DND-41 (cell line): ENCODE results near the gene CEP70.

Experiments used
- ATAC-seq: fragments of 200-7000 bp; cut with Tn5 transposase; 3 replicates; pipeline ENCODE4 v1.9.1; 2021; ENCODE audit warnings: low read depth; ENCODE audit not compliant: insufficient read depth
- DNase-seq: peaks from one replicate; pipeline ENCODE4 v3.0.0-alpha.2; 2020
- H2AFZ ChIP-seq: 2 replicates; pipeline ENCODE4 v1.6.0; 2012; ENCODE audit warnings: low read depth, low read length
- H3K27ac ChIP-seq: 2 replicates; pipeline ENCODE4 v1.5.1; 2012; ENCODE audit warnings: low read length, inconsistent platforms
- H3K27me3 ChIP-seq: fragments of 200-600 bp; sonication (generic); 2 replicates; pipeline ENCODE4 v1.6.0; 2012; ENCODE audit warnings: low read length, mild to moderate bottlenecking, inconsistent platforms; ENCODE audit not compliant: insufficient read depth, poor library complexity
- H3K36me3 ChIP-seq: 2 replicates; pipeline ENCODE4 v1.5.1; 2012; ENCODE audit warnings: low read length, inconsistent platforms; ENCODE audit not compliant: insufficient read depth
- H3K4me1 ChIP-seq: 2 replicates; pipeline ENCODE4 v1.5.1; 2012; ENCODE audit warnings: mild to moderate bottlenecking, low read length; ENCODE audit not compliant: insufficient read depth
- H3K4me2 ChIP-seq: 2 replicates; pipeline ENCODE4 v1.6.0; 2012; ENCODE audit warnings: mild to moderate bottlenecking, moderate library complexity, low read length, inconsistent platforms; ENCODE audit not compliant: insufficient read depth
- H3K4me3 ChIP-seq, 2 experiments: fragments of 200-600 bp in 1 of 2; shearing (Covaris generic) in 1 of 2; 2 replicates each; pipeline ENCODE4 v1.5.1; 2012 to 2016; ENCODE audit warnings: inconsistent platforms in 2 of 2, low read length in 2 of 2, mild to moderate bottlenecking in 2 of 2, low read depth in 1 of 2, moderate library complexity in 1 of 2
- H3K79me2 ChIP-seq: 2 replicates; pipeline ENCODE4 v1.6.0; 2012; ENCODE audit warnings: low read length, inconsistent platforms; ENCODE audit not compliant: insufficient read depth
- H3K9ac ChIP-seq: 2 replicates; pipeline ENCODE4 v1.6.0; 2012; ENCODE audit warnings: low read depth, mild to moderate bottlenecking, inconsistent platforms, low read length, moderate library complexity
- H3K9me3 ChIP-seq: 2 replicates; pipeline ENCODE4 v1.5.1; 2012; ENCODE audit warnings: low read length, moderate library complexity, mild to moderate bottlenecking, inconsistent platforms; ENCODE audit not compliant: insufficient read depth, severe bottlenecking
- H4K20me1 ChIP-seq: 2 replicates; pipeline ENCODE4 v1.6.0; 2012; ENCODE audit warnings: low read length; ENCODE audit not compliant: insufficient read depth
- EZH2 ChIP-seq: IDR thresholded peaks from 3 replicates; pipeline ENCODE4 v1.6.1; 2012; ENCODE audit warnings: borderline replicate concordance, low read depth, mild to moderate bottlenecking, moderate library complexity, low read length, inconsistent platforms; ENCODE audit not compliant: severe bottlenecking
- TF ChIP-seq, protein P1 (sequence below): IDR thresholded peaks from 2 replicates; pipeline ENCODE4 v1.5.1; 2012; ENCODE audit warnings: borderline replicate concordance, low read length, moderate library complexity, mild to moderate bottlenecking; ENCODE audit not compliant: poor library complexity, severe bottlenecking; ENCODE audit errors: extremely low read depth

Gene CEP70

DNA sequence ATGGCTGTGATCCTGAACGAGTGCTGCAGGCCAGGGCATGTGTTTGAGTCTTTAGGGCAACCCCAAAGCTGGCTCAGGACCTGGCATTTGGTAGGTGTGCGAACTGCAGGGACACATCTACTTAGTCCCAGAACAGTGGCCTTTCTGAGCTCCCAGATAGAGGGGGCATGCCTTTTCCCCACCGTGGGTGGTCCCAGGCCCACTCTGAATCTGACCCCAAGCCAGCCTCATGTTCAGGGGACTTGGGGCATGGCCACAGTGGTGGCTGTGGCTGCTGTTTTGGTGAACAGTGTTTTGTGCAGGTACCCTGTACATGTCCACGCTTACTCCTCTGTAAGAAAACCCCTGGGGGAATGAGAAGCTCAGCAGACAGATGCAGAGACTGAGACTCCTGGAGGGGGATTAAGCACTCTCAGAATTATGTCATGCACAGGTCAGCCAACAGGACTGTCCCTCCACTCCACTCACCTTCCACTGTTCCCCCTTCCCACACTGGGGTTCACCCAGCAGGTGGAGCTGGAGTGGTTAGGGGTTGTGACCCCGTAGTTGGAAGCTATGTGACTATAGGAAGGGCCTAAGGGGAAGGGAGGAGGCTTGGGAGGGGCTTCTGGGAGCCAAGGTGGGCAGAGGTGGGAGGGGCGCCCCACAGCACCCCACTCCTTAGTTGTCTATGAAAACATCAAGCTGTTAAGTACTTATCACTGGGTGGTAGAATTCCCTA, 143.2 kb downstream of the CEP70 start:
- TF ChIP-seq, protein P1, sequence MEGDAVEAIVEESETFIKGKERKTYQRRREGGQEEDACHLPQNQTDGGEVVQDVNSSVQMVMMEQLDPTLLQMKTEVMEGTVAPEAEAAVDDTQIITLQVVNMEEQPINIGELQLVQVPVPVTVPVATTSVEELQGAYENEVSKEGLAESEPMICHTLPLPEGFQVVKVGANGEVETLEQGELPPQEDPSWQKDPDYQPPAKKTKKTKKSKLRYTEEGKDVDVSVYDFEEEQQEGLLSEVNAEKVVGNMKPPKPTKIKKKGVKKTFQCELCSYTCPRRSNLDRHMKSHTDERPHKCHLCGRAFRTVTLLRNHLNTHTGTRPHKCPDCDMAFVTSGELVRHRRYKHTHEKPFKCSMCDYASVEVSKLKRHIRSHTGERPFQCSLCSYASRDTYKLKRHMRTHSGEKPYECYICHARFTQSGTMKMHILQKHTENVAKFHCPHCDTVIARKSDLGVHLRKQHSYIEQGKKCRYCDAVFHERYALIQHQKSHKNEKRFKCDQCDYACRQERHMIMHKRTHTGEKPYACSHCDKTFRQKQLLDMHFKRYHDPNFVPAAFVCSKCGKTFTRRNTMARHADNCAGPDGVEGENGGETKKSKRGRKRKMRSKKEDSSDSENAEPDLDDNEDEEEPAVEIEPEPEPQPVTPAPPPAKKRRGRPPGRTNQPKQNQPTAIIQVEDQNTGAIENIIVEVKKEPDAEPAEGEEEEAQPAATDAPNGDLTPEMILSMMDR = peak; percentile 6
- no peak for TF ChIP-seq EZH2
- DNase-seq = no peak

DNA sequence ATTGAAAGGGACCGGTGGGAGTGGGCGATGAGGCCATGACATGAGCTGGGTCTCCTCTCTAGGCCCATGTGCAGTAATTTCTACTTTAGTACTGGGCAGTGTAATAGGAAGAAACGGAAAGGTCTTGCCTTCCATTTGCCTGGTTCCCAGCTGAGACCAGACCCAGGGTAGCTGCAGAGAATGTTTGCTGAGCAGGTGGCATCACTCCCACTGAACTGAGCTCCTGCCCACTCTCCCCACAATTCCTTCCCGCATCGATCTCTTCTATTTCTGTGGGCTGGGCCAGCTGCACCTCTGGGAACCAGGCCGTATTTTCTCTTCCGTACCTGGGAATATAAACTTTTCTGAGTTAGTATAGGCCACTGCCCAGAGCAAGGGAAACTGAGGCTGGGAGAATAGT, 143.9 kb downstream of the CEP70 start:
- no peaks in the 10 kb centered on the region for H3K36me3 ChIP-seq
- DNase-seq (no peak), ATAC-seq (no peak)
- no peaks in the 10 kb centered on the region for H3K9me3 ChIP-seq
- H3K4me3 ChIP-seq = no peak overlapping the region
- no peaks in the 10 kb centered on the region for H3K79me2 ChIP-seq
- no peaks in the 10 kb centered on the region for H3K4me1 ChIP-seq
- no peak overlapping the region for H3K9ac ChIP-seq
- no peaks in the 10 kb centered on the region for H4K20me1 ChIP-seq
- no peak overlapping the region for H3K4me2 ChIP-seq
- H2AFZ ChIP-seq = no peak overlapping the region
- H3K27me3 ChIP-seq = no peaks in the 10 kb centered on the region
- TF ChIP-seq, protein P1 = no peak
- TF ChIP-seq EZH2 = no peak
- H3K27ac ChIP-seq = no peak overlapping the region

More for the DNA sequence above, 143.2 kb downstream of the CEP70 start:
- no peaks in the 10 kb centered on the region for H3K27me3 ChIP-seq
- no peak overlapping the region for H3K9ac ChIP-seq
- no peaks in the 10 kb centered on the region for H3K36me3 ChIP-seq
- H3K79me2 ChIP-seq = no peaks in the 10 kb centered on the region
- no peak for ATAC-seq
- no peak overlapping the region for H2AFZ ChIP-seq
- no peaks in the 10 kb centered on the region for H3K9me3 ChIP-seq
- no peak overlapping the region for H3K27ac ChIP-seq
- H3K4me3 ChIP-seq = no peak overlapping the region
- H4K20me1 ChIP-seq = no peaks in the 10 kb centered on the region
- no peak overlapping the region for H3K4me2 ChIP-seq
- no peaks in the 10 kb centered on the region for H3K4me1 ChIP-seq

DNA sequence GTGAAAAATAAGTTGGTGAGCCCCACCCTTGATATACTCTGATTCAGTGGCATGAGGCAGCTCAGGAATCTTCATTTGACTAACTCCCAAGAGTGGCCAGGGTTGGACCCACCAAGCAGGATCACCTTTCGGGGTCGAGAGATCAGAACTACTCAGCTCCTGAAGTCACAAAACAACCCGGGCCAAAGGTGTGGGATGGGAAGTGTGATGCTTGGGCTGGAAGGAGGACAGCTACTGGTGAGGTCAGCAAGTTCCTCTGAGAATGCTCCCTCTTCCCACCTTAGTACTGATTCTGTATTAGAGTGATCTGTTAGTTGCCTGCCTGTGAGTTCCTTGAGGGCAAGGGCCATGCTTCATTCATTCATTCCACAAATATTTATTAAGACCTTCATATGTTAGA, 144.6 kb downstream of the CEP70 start:
- H3K9ac ChIP-seq = no peak overlapping the region
- TF ChIP-seq EZH2 = no peak
- TF ChIP-seq, protein P1 = no peak
- no peak overlapping the region for H2AFZ ChIP-seq
- no peak overlapping the region for H3K27ac ChIP-seq
- H3K36me3 ChIP-seq = no peaks in the 10 kb centered on the region
- no peaks in the 10 kb centered on the region for H4K20me1 ChIP-seq
- no peak overlapping the region for H3K4me3 ChIP-seq
- no peak overlapping the region for H3K4me2 ChIP-seq
- no peaks in the 10 kb centered on the region for H3K9me3 ChIP-seq
- H3K27me3 ChIP-seq = no peaks in the 10 kb centered on the region
- no peaks in the 10 kb centered on the region for H3K4me1 ChIP-seq
- ATAC-seq (no peak), DNase-seq (no peak)
- no peaks in the 10 kb centered on the region for H3K79me2 ChIP-seq

DNA sequence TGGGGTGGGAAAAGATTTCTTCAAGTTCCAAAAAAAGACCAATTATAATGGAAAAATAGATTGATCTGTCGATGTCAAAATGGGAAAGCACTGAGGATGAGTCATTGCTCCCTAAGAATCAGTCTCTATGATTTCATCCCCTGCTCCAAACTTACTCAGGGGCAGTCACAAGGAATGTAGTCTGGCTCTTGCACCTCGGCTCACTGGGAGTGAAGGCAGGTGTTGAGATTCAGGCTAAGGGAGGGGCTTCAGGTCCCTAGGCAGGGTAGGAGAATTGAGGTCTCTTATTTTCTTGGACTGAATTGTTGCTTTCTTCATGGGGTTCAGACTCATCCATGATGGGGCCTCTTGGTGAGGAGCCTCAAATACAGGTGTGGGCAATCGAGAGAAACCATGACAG, 145.4 kb downstream of the CEP70 start:
- Histone ChIP-seq H3K9me3 (no peaks in the 10 kb centered on the region), H3K9ac (no peak overlapping the region), H2AFZ (no peak overlapping the region), H3K4me3 (no peak overlapping the region), H4K20me1 (no peaks in the 10 kb centered on the region), H3K27ac (no peak overlapping the region), H3K4me2 (no peak overlapping the region), H3K79me2 (no peaks in the 10 kb centered on the region), H3K27me3 (no peaks in the 10 kb centered on the region), H3K4me1 (no peaks in the 10 kb centered on the region), H3K36me3 (no peaks in the 10 kb centered on the region)
- DNase-seq = no peak
- ATAC-seq = no peak
- TF ChIP-seq, protein P1 = no peak
- no peak for TF ChIP-seq EZH2
